HL-60 (cell line): ENCODE measurements around the gene ZNRF1.
"Not testable (repeated sequence)": the region's sequence is repeated elsewhere in the genome, so short reads cannot be mapped to it uniquely, and the experiment has no call there.

Experiments used
- DNase-seq, 2 experiments: peaks; one replicate each; pipeline ENCODE4 v3.0.0-alpha.2; 2010 to 2020; ENCODE audit warnings: low read depth in 1 of 2, low spot score in 1 of 2
- H3K27ac ChIP-seq: fragments of 250-450 bp; sonication (Bioruptor Pico); replicated peaks from 2 replicates; pipeline ENCODE4 v1.5.1; 2020; ENCODE audit warnings: mild to moderate bottlenecking, moderate library complexity
- H3K27me3 ChIP-seq: fragments of 250-450 bp; sonication (Bioruptor Pico); 2 replicates; pipeline ENCODE4 v1.5.1; 2021; ENCODE audit warnings: mild to moderate bottlenecking, moderate library complexity; ENCODE audit not compliant: insufficient read depth, poor library complexity, severe bottlenecking
- H3K4me3 ChIP-seq: replicated peaks from 2 replicates; pipeline ENCODE4 v1.5.1; 2011; ENCODE audit warnings: mild to moderate bottlenecking, control low read depth, low read length; ENCODE audit not compliant: insufficient read depth
- CTCF ChIP-seq: IDR thresholded peaks from one replicate; pipeline ENCODE4 v1.5.1; 2011; ENCODE audit warnings: low read length, control low read depth, inconsistent platforms; ENCODE audit not compliant: insufficient read depth
- GABPA ChIP-seq: IDR thresholded peaks from 2 replicates; pipeline ENCODE4 v1.6.1; 2012; ENCODE audit warnings: low read depth
- POLR2AphosphoS5 ChIP-seq: IDR thresholded peaks from 2 replicates; pipeline ENCODE4 v1.6.1; 2012; ENCODE audit warnings: low read depth
- REST ChIP-seq: IDR thresholded peaks from 2 replicates; pipeline ENCODE4 v1.6.1; 2012; ENCODE audit warnings: low read depth; ENCODE audit not compliant: insufficient replicate concordance
- SPI1 ChIP-seq: IDR thresholded peaks from 2 replicates; pipeline ENCODE4 v1.6.1; 2012; ENCODE audit warnings: low read depth, mild to moderate bottlenecking, borderline replicate concordance

ZNRF1 gene

GRCh38 chr16:75089486-75090202 is 90.8 kb downstream of the ZNRF1 start:
- TF ChIP-seq REST (no peak), GABPA (no peak), POLR2AphosphoS5 (no peak), CTCF (no peak), SPI1 (no peak)
- H3K4me3 ChIP-seq, result no peak overlapping the region

GRCh38 chr16:75090899-75091298 is 92.1 kb downstream of the ZNRF1 start:
- not testable (repeated sequence) for H3K4me3 ChIP-seq, H3K27me3 ChIP-seq, H3K27ac ChIP-seq, DNase-seq

More at GRCh38 chr16:75089486-75090202, 90.8 kb downstream of the ZNRF1 start:
- Histone ChIP-seq H3K27ac (no peak overlapping the region), H3K27me3 (no peaks in the 10 kb centered on the region)
- no peak for DNase-seq

GRCh38 chr16:75091619-75092018 is 92.8 kb downstream of the ZNRF1 start:
- not testable (repeated sequence) for H3K27ac ChIP-seq, DNase-seq, H3K4me3 ChIP-seq

GRCh38 chr16:75092777-75093176 is 94.0 kb downstream of the ZNRF1 start:
- TF ChIP-seq POLR2AphosphoS5 (no peak), REST (no peak), GABPA (no peak), CTCF (no peak), SPI1 (no peak)
- H3K27me3 ChIP-seq, result no peaks in the 10 kb centered on the region
- H3K27ac ChIP-seq, result no peak overlapping the region
- no peak for DNase-seq
- no peak overlapping the region for H3K4me3 ChIP-seq

More at GRCh38 chr16:75091619-75092018, 92.8 kb downstream of the ZNRF1 start:
- H3K27me3 ChIP-seq, result not testable (repeated sequence)
